Spleen (tissue), 7 donors: Measurements from ENCODE around the gene HOXD12.

Experiments used
- POLR2A ChIP-seq, 3 donors: fragments of 450-650 bp; IDR thresholded peaks; one replicate each; pipeline ENCODE4 v1.5.1; 2017; ENCODE audit warnings: antibody characterized with exemption in 3 of 3, mild to moderate bottlenecking in 1 of 3
- POLR2AphosphoS5 ChIP-seq, 3 donors: sonication (generic); formaldehyde crosslinking; IDR thresholded peaks; one replicate each; pipeline ENCODE4 v1.5.1; 2017; ENCODE audit warnings: antibody characterized with exemption in 3 of 3
- TF ChIP-seq, protein P1 (sequence below), 11 experiments: fragments of 200-600 bp in 7 of 11; fragments of 450-650 bp in 4 of 11; sonication (generic) in 4 of 11; IDR thresholded peaks in 8 of 11; conservative IDR thresholded peaks in 3 of 11; 1 replicate in 7 of 11; 2 replicates in 4 of 11; pipeline versions ENCODE4 v1.4.0 to v1.8.0; 2016 to 2021; ENCODE audit warnings: antibody characterized with exemption in 11 of 11, inconsistent platforms in 4 of 11, mild to moderate bottlenecking in 1 of 11
- donor health status: DM: no; HTN: no; CAD: no; lungs with moderate emphysema.
- donor health status: DM: no; HTN: no; CAD: no.
- donor health status: DM: no; HTN: no; CAD: no.

DNA sequence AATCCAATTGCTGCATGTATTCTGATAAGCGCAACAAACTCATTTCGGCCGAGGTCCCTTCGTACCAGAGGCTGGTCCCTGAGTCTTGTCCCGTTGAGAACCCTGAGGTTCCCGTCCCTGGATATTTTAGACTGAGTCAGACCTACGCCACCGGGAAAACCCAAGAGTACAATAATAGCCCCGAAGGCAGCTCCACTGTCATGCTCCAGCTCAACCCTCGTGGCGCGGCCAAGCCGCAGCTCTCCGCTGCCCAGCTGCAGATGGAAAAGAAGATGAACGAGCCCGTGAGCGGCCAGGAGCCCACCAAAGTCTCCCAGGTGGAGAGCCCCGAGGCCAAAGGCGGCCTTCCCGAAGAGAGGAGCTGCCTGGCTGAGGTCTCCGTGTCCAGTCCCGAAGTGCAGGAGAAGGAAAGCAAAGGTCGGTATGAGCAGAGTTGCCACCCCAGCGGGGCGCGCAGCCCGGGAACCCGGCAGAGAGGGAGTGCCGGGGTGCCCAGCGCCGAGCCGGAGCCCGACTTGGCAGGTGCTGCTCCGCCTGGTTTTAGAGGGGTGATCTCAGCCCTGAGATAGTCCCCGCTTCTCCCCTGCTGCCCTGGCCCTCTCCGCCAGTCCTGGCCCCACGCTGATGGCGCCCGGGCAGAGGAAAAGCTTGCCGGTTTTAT lies 17.7 kb downstream of the HOXD12 start:
- TF ChIP-seq, protein P1, sequence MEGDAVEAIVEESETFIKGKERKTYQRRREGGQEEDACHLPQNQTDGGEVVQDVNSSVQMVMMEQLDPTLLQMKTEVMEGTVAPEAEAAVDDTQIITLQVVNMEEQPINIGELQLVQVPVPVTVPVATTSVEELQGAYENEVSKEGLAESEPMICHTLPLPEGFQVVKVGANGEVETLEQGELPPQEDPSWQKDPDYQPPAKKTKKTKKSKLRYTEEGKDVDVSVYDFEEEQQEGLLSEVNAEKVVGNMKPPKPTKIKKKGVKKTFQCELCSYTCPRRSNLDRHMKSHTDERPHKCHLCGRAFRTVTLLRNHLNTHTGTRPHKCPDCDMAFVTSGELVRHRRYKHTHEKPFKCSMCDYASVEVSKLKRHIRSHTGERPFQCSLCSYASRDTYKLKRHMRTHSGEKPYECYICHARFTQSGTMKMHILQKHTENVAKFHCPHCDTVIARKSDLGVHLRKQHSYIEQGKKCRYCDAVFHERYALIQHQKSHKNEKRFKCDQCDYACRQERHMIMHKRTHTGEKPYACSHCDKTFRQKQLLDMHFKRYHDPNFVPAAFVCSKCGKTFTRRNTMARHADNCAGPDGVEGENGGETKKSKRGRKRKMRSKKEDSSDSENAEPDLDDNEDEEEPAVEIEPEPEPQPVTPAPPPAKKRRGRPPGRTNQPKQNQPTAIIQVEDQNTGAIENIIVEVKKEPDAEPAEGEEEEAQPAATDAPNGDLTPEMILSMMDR (IDR thresholded peaks at IDR 0.05 in 8 of 11, conservative IDR thresholded peaks at IDR 0.05 in 3 of 11) = no peak
- TF ChIP-seq POLR2A (IDR thresholded peaks at IDR 0.05) (no peak), POLR2AphosphoS5 (IDR thresholded peaks at IDR 0.05) (no peak)
